Camera-type eye (tissue), 1 donor: ENCODE measurements around the gene PHC2. TPM values are rescaled to one million over a fixed set of nuclear protein-coding genes. Genes with fewer than 3 reads are reported as not detected.

Experiments
- total RNA-seq: library from RNA; depleted of rRNA; stranded (reverse); fragments of >200 nt; gene quantifications from one replicate; pipeline ENCODE4 v1.2.3, GENCODE V29; 2014

Gene PHC2
- total RNA-seq, result 137 TPM

GRCh38 chr1:33430692-33431593, at the start of gene PHC2:
TSS of gene PHC2 (minus strand) at chr1:33431095. CDS start at chr1:33375539, 55,556 bp downstream.

GRCh38 chr1:33472269-33472980, 41.5 kb upstream of the PHC2 start, which contains the start of gene ZSCAN20:
TSS of gene ZSCAN20 (plus strand) at chr1:33472645. CDS start at chr1:33479289, 6,644 bp downstream.

GRCh38 chr1:33320619-33321165, 110.2 kb downstream of the PHC2 start, which contains the start of gene A3GALT2:
TSS of gene A3GALT2 (minus strand) at chr1:33321098. CDS start at chr1:33321098, 0 bp downstream.

Other genes starting within 250 kb of the PHC2 start
- gene TRIM62, start 249.1 kb downstream of the PHC2 start, total RNA-seq, result 6.0 TPM
- gene ZNF362, start 174.6 kb downstream of the PHC2 start, total RNA-seq, result 21.8 TPM
- gene A3GALT2, start 110.0 kb downstream of the PHC2 start, total RNA-seq, result 0.66 TPM
- gene ZSCAN20, start 41.5 kb upstream of the PHC2 start, total RNA-seq, result 19.5 TPM